K562 (cell line): ENCODE data around the gene ZCCHC8. TPM values are rescaled to one million over a fixed set of nuclear protein-coding genes. Genes with fewer than 3 reads are reported as not detected.
A peak's percentile ranks its signal among the peaks of the same experiment; 100 is the strongest.

ENCODE experiments used
- ARHGAP35 ChIP-seq: fragments of 450-650 bp; IDR thresholded peaks from 2 replicates; pipeline ENCODE4 v1.6.1; 2018; ENCODE audit not compliant: partially characterized antibody
- ETS1 ChIP-seq: conservative IDR thresholded peaks from 2 replicates; pipeline ENCODE4 v1.6.1; 2011; ENCODE audit warnings: low read depth, mild to moderate bottlenecking, low read length; ENCODE audit not compliant: control insufficient read depth
- FUS ChIP-seq: fragments of 200-400 bp; formaldehyde crosslinking; optimal IDR thresholded peaks from 2 replicates; pipeline ENCODE3; 2017; ENCODE audit warnings: low read depth, low read length
- NBN ChIP-seq: fragments of 450-650 bp; IDR thresholded peaks from 2 replicates; pipeline ENCODE4 v1.6.1; 2016; ENCODE audit warnings: low read depth, mild to moderate bottlenecking
- SIX5 ChIP-seq, 2 experiments: IDR thresholded peaks; 2 replicates each; pipeline ENCODE4 v1.6.1; 2011; ENCODE audit warnings: low read length in 2 of 2, borderline replicate concordance in 1 of 2, low read depth in 1 of 2, mild to moderate bottlenecking in 1 of 2, moderate library complexity in 1 of 2; ENCODE audit not compliant: insufficient read depth in 1 of 2
- TAF9B ChIP-seq: fragments of 450-650 bp; IDR thresholded peaks from 2 replicates; pipeline ENCODE4 v1.6.1; 2018; ENCODE audit warnings: mild to moderate bottlenecking; ENCODE audit not compliant: partially characterized antibody
- THRB ChIP-seq: fragments of 450-650 bp; formaldehyde crosslinking; conservative IDR thresholded peaks from 2 replicates; pipeline ENCODE4 v1.4.0; 2022; ENCODE audit warnings: mild to moderate bottlenecking, missing genetic modification characterization
- ZNF584 ChIP-seq: fragments of 200-800 bp; sonication (Bioruptor generic); IDR thresholded peaks from 2 replicates; pipeline ENCODE4 v1.6.1; 2016; ENCODE audit warnings: low read depth, mild to moderate bottlenecking, missing genetic modification characterization, missing compliant biosample characterization
- ZNF592 ChIP-seq: fragments of 450-650 bp; IDR thresholded peaks from 2 replicates; pipeline ENCODE4 v1.6.1; 2017; ENCODE audit warnings: antibody characterized with exemption, mild to moderate bottlenecking
- ZNF766 ChIP-seq: fragments of 200-800 bp; sonication (Bioruptor generic); conservative IDR thresholded peaks from 2 replicates; pipeline ENCODE4 v1.6.1; 2016; ENCODE audit warnings: missing genetic modification characterization, missing compliant biosample characterization
- ZNF780A ChIP-seq: fragments of 250-450 bp; sonication (Bioruptor Pico); IDR thresholded peaks from 2 replicates; pipeline ENCODE4 v1.5.0; 2021; ENCODE audit warnings: mild to moderate bottlenecking
- polyA plus RNA-seq, 8 experiments: library from polyadenylated mRNA; depleted of rRNA in 4 of 8; stranded (reverse) in 5 of 8; unstranded in 3 of 8; fragments of >200 nt; fragmentation: Nextera tagmentation in 2 of 8; fragmentation: Illumina TruSeq in 1 of 8; extraction: Ambion mirVana in 2 of 8; extraction: Trizol in 1 of 8; gene quantifications; 2 replicates each; pipeline versions ENCODE4 v1.2.1 to v1.2.3, GENCODE V29; 2011 to 2014; ENCODE audit warnings: inconsistent platforms in 1 of 8, missing spikeins in 1 of 8
- total RNA-seq, 7 experiments: library from RNA; depleted of rRNA in 6 of 7; stranded (reverse); fragments of >200 nt in 6 of 7; fragmentation: Illumina TruSeq in 2 of 7; extraction: Trizol in 2 of 7; gene quantifications; 2 replicates each; pipeline versions ENCODE4 v1.2.1 to v1.2.3, GENCODE V29; 2011 to 2021; ENCODE audit warnings: low replicate concordance in 1 of 7

Gene ZCCHC8
- total and polyA plus RNA-seq, 9 of the 15 experiments (the other 6 are each of a cell fraction or from before 2014, with no cell fraction given): 14.8 to 50.9 (median 34.1) TPM

DNA sequence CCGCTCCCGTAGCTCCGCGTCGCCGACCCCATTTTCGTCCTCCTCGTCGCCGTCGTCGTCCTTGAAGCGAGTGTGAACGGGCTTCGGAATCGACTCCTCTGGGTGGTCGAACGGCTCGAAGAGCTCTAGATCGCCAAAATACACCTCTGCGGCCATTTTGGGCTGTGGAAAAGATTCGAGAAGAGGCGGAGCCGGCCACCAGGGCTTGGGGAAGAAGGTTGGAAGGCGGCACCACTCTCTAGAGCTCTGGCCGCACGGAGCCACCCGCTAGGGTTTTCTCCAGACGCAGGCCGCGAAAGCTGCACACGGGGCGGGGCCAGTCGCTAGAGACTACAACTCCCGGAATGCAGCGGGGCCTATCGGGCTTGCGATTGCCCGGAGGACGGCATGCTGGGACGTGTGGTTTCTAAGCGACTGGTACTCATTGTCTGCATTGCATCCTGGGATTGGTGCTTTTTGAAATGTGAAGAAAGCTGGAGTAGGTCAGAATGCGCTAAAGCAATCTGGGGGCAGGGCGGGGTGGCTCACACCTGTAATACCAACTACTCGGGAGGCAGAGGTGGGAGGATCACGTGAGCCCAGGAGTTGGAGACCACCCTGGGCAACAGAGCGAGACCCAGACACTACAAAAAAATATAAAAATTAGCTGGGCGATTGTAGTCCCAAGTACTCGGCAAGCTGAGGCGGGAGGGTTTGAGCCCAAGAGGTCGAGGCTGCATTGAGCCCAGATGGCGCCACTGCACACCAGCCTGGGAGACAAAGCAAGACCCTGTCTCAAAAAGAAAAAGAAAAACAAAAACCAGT, at the start of gene ZCCHC8 (continued):
- TF ChIP-seq TAF9B (peak; percentile 92), NBN (peak; percentile 38; the same call in 1 of the 2 replicates), THRB (CRISPR knock-in tag) (no peak), FUS (no peak), ARHGAP35 (no peak), ZNF766 (peak; percentile 90), SIX5 (IDR thresholded peaks at IDR 0.05; ENCODE audit: borderline replicate concordance in 1 of 2, insufficient read depth in 1 of 2, low read depth in 1 of 2, low read length in 2 of 2) (peak; percentile 96 to 98), ZNF780A (CRISPR knock-in tag) (no peak), ZNF584 (CRISPR knock-in tag) (peak; percentile 87; the same call in 1 of the 2 replicates), ETS1 (peak; percentile 100), ZNF592 (peak; percentile 30; the same call in 1 of the 2 replicates)
